Breast epithelium (tissue), 4 donors: ENCODE results near the gene NFASC. TPM values are rescaled to one million over a fixed set of nuclear protein-coding genes. Genes with fewer than 3 reads are reported as not detected.

Experiments
- DNase-seq, 2 donors: peaks; one replicate each; pipeline ENCODE4 v3.0.0-alpha.2; 2019; ENCODE audit warnings: low spot score in 2 of 2
- H3K27ac ChIP-seq, 2 donors: fragments of 200-600 bp; sonication (generic) in 1 of 2; one replicate each; pipeline ENCODE4 v1.5.1; 2016 to 2019; ENCODE audit warnings: mild to moderate bottlenecking in 1 of 2
- H3K27me3 ChIP-seq, 2 donors: fragments of 200-600 bp; sonication (generic) in 1 of 2; one replicate each; pipeline versions ENCODE4 v1.5.1 to v1.6.0; 2017 to 2019; ENCODE audit warnings: control low read depth in 1 of 2, mild to moderate bottlenecking in 1 of 2
- H3K36me3 ChIP-seq: fragments of 200-600 bp; one replicate; pipeline ENCODE4 v1.5.1; 2019
- H3K4me1 ChIP-seq, 2 donors: fragments of 200-600 bp; sonication (generic); one replicate each; pipeline ENCODE4 v1.5.1; 2016 to 2019; ENCODE audit warnings: control low read depth in 1 of 2
- H3K4me3 ChIP-seq, 3 donors: fragments of 200-600 bp; sonication (generic); 1 replicate in 2 of 3; 2 replicates in 1 of 3; pipeline ENCODE4 v1.5.1; 2016 to 2019; ENCODE audit warnings: mild to moderate bottlenecking in 3 of 3, moderate library complexity in 2 of 3
- H3K9me3 ChIP-seq, 2 donors: fragments of 200-600 bp; sonication (generic) in 1 of 2; one replicate each; pipeline ENCODE4 v1.5.1; 2016 to 2019; ENCODE audit warnings: control low read depth in 1 of 2
- POLR2A ChIP-seq: fragments of 450-650 bp; IDR thresholded peaks from one replicate; pipeline ENCODE4 v1.6.1; 2016; ENCODE audit warnings: antibody characterized with exemption, mild to moderate bottlenecking, moderate library complexity
- POLR2AphosphoS5 ChIP-seq, 3 donors: sonication (generic); formaldehyde crosslinking; IDR thresholded peaks; one replicate each; pipeline ENCODE4 v1.6.1; 2017; ENCODE audit warnings: antibody characterized with exemption in 3 of 3
- intact Hi-C: fragments of 100-400 bp; cut with DNase I; formaldehyde crosslinking; loops from one replicate; pipeline ENCODE4 v1.15.1; 2023; ENCODE audit warnings: low total_unique reads
- total RNA-seq, 3 donors: library from RNA; depleted of rRNA; stranded (reverse); fragments of >200 nt; gene quantifications; one replicate each; pipeline ENCODE4 v1.1.0, GENCODE V29; 2016
- TF ChIP-seq, protein P1 (sequence below), 3 donors: fragments of 450-650 bp; IDR thresholded peaks; one replicate each; pipeline ENCODE4 v1.5.1; 2016 to 2017; ENCODE audit warnings: antibody characterized with exemption in 3 of 3, mild to moderate bottlenecking in 3 of 3, moderate library complexity in 3 of 3

The NFASC gene
- total RNA-seq, 3 donors from 2014 or later: 1.6 to 19.5 (median 14.1) TPM

- Histone ChIP-seq H3K27me3 (no peaks in the 10 kb centered on the region), H3K27ac (no peak overlapping the region), H3K4me1 (no peaks in the 10 kb centered on the region), H3K9me3 (no peaks in the 10 kb centered on the region), H3K4me3 (no peak overlapping the region), H3K36me3 (no peaks in the 10 kb centered on the region)
- intact Hi-C loops: no loop called here
- DNase-seq: no peak
- TF ChIP-seq POLR2A: no peak
- TF ChIP-seq, protein P1, sequence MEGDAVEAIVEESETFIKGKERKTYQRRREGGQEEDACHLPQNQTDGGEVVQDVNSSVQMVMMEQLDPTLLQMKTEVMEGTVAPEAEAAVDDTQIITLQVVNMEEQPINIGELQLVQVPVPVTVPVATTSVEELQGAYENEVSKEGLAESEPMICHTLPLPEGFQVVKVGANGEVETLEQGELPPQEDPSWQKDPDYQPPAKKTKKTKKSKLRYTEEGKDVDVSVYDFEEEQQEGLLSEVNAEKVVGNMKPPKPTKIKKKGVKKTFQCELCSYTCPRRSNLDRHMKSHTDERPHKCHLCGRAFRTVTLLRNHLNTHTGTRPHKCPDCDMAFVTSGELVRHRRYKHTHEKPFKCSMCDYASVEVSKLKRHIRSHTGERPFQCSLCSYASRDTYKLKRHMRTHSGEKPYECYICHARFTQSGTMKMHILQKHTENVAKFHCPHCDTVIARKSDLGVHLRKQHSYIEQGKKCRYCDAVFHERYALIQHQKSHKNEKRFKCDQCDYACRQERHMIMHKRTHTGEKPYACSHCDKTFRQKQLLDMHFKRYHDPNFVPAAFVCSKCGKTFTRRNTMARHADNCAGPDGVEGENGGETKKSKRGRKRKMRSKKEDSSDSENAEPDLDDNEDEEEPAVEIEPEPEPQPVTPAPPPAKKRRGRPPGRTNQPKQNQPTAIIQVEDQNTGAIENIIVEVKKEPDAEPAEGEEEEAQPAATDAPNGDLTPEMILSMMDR (IDR thresholded peaks at IDR 0.05): no peak
- TF ChIP-seq POLR2AphosphoS5 (IDR thresholded peaks at IDR 0.05): no peak
Measured at GRCh38 chr1:204896787-204897469, 26.3 kb downstream of the NFASC start.

GRCh38 chr1:204900721-204901120 lies 30.1 kb downstream of the NFASC start:
- Histone ChIP-seq H3K9me3 (no peaks in the 10 kb centered on the region), H3K27me3 (no peaks in the 10 kb centered on the region), H3K36me3 (no peaks in the 10 kb centered on the region), H3K4me3 (no peak overlapping the region), H3K27ac (no peak overlapping the region), H3K4me1 (no peaks in the 10 kb centered on the region)
- DNase-seq: no peak
- intact Hi-C loops: no loop called here
- TF ChIP-seq POLR2AphosphoS5 (IDR thresholded peaks at IDR 0.05) (no peak), POLR2A (no peak)
- TF ChIP-seq, protein P1 (IDR thresholded peaks at IDR 0.05): no peak

- Histone ChIP-seq H3K4me3 (no peak overlapping the region), H3K9me3 (no peaks in the 10 kb centered on the region), H3K27ac (no peak overlapping the region), H3K36me3 (no peaks in the 10 kb centered on the region), H3K27me3 (no peaks in the 10 kb centered on the region), H3K4me1 (no peaks in the 10 kb centered on the region)
- intact Hi-C loops: no loop called here
- DNase-seq: no peak
- TF ChIP-seq POLR2AphosphoS5 (IDR thresholded peaks at IDR 0.05) (no peak), POLR2A (no peak)
- TF ChIP-seq, protein P1 (IDR thresholded peaks at IDR 0.05): no peak
Measured at GRCh38 chr1:204902671-204903070, 32.0 kb downstream of the NFASC start.

GRCh38 chr1:204904228-204904810 lies 33.7 kb downstream of the NFASC start:
- Histone ChIP-seq H3K36me3 (no peaks in the 10 kb centered on the region), H3K27me3 (no peaks in the 10 kb centered on the region), H3K9me3 (no peaks in the 10 kb centered on the region), H3K4me3 (no peak overlapping the region), H3K27ac (no peak overlapping the region), H3K4me1 (no peaks in the 10 kb centered on the region)
- TF ChIP-seq, protein P1 (IDR thresholded peaks at IDR 0.05): no peak
- TF ChIP-seq POLR2A (no peak), POLR2AphosphoS5 (IDR thresholded peaks at IDR 0.05) (no peak)
- no peak for DNase-seq
- intact Hi-C loops: no loop called here

DNA sequence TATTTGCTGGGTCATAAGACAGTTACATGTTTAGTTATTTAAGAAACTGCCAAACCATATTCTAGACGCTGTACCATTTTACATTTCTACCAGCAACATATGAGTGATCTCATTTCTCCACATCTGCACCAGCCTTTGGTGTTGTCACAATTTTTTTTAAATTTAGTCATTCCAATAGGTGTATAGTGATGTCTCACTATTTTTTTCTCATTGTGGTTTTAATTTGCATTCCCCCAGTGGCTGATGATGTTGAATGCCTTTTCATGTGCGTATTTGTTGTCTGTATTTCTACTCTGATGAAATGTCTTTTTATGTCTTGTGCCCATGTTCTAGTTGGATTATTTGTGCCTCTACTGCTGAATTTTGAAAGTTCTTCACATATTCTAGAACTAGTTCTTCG lies 38.4 kb downstream of the NFASC start:
- no peak for DNase-seq
- Histone ChIP-seq H3K36me3 (no peaks in the 10 kb centered on the region), H3K9me3 (no peaks in the 10 kb centered on the region), H3K27ac (no peak overlapping the region), H3K4me3 (no peak overlapping the region), H3K27me3 (no peaks in the 10 kb centered on the region), H3K4me1 (no peaks in the 10 kb centered on the region)
- intact Hi-C loops: no loop called here
- TF ChIP-seq POLR2AphosphoS5 (IDR thresholded peaks at IDR 0.05) (no peak), POLR2A (no peak)
- TF ChIP-seq, protein P1 (IDR thresholded peaks at IDR 0.05): no peak
